ENCODE measurements around the gene PDE10A.
"Not testable (repeated sequence)": the region's sequence is repeated elsewhere in the genome, so short reads cannot be mapped to it uniquely, and the experiment has no call there.

The PDE10A gene

GRCh38 chr6:165586706-165587105, 76.3 kb downstream of the PDE10A start:
- DNase-seq (ENCODE audit: low spot score), result no peak

GRCh38 chr6:165585060-165585459, 78.0 kb downstream of the PDE10A start:
- DNase-seq (ENCODE audit: low spot score), result no peak

- no peak for DNase-seq (ENCODE audit: low spot score)
Measured at GRCh38 chr6:165584541-165584940, 78.5 kb downstream of the PDE10A start.

- no peak for DNase-seq (ENCODE audit: low spot score)
Measured at GRCh38 chr6:165581678-165582077, 81.4 kb downstream of the PDE10A start.

GRCh38 chr6:165580136-165580535, 82.9 kb downstream of the PDE10A start:
- no peak for DNase-seq (ENCODE audit: low spot score)

- DNase-seq (ENCODE audit: low spot score), result no peak
Measured at GRCh38 chr6:165579151-165579550, 83.9 kb downstream of the PDE10A start.

GRCh38 chr6:165577556-165577955, 85.5 kb downstream of the PDE10A start:
- no peak for DNase-seq (ENCODE audit: low spot score)

- no peak for DNase-seq (ENCODE audit: low spot score)
Measured at GRCh38 chr6:165575158-165575549, 87.9 kb downstream of the PDE10A start.

GRCh38 chr6:165574220-165575157, 88.6 kb downstream of the PDE10A start:
- DNase-seq (ENCODE audit: low spot score), result no peak

GRCh38 chr6:165573671-165574070, 89.4 kb downstream of the PDE10A start:
- DNase-seq (ENCODE audit: low spot score), result no peak

GRCh38 chr6:165571721-165572132, 91.3 kb downstream of the PDE10A start:
- no peak for DNase-seq (ENCODE audit: low spot score)

GRCh38 chr6:165571068-165571682, 91.9 kb downstream of the PDE10A start:
- DNase-seq (ENCODE audit: low spot score), result no peak

- no peak for DNase-seq (ENCODE audit: low spot score)
Measured at GRCh38 chr6:165568326-165568725, 94.7 kb downstream of the PDE10A start.

- DNase-seq (ENCODE audit: low spot score), result no peak
Measured at GRCh38 chr6:165566088-165566828, 96.8 kb downstream of the PDE10A start.

- DNase-seq (ENCODE audit: low spot score), result no peak
Measured at GRCh38 chr6:165562421-165563090, 100.5 kb downstream of the PDE10A start.

GRCh38 chr6:165559632-165560031, 103.4 kb downstream of the PDE10A start:
- DNase-seq (ENCODE audit: low spot score), result no peak

GRCh38 chr6:165558097-165558496, 104.9 kb downstream of the PDE10A start:
- DNase-seq (ENCODE audit: low spot score), result not testable (repeated sequence)

- DNase-seq (ENCODE audit: low spot score), result no peak
Measured at GRCh38 chr6:165557674-165558073, 105.4 kb downstream of the PDE10A start.

GRCh38 chr6:165556116-165556843, 106.8 kb downstream of the PDE10A start:
- DNase-seq (ENCODE audit: low spot score), result no peak

- not testable (repeated sequence) for DNase-seq (ENCODE audit: low spot score)
Measured at GRCh38 chr6:165554644-165555043, 108.4 kb downstream of the PDE10A start.

GRCh38 chr6:165552248-165552736, 110.7 kb downstream of the PDE10A start:
- no peak for DNase-seq (ENCODE audit: low spot score)
